Measurements from ENCODE around the gene OR2AG1. TPM values are rescaled to one million over a fixed set of nuclear protein-coding genes. Genes with fewer than 3 reads are reported as not detected.

OR2AG1 gene
- total RNA-seq, 4 donors from 2014 or later: not detected

DNA sequence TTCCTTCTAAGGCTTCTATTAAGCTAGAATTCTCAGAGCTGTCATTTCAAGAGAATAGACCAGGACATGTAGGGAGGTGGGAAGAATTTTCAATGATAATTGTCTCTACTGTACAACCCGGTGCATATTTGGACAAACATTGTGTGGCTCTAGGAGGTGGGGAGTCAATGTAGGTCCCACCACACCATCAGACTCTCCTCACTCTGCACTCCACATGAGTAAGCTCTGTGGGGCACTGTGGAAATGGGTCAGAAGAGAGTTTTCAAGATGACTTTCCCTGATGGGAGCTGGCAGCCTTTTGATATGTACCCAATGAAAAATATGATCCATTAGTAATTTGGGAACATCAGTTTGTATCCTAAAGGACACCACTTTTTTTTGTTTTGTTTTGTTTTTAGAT lies 44.2 kb upstream of the OR2AG1 start:
- TF ChIP-seq, protein P1, sequence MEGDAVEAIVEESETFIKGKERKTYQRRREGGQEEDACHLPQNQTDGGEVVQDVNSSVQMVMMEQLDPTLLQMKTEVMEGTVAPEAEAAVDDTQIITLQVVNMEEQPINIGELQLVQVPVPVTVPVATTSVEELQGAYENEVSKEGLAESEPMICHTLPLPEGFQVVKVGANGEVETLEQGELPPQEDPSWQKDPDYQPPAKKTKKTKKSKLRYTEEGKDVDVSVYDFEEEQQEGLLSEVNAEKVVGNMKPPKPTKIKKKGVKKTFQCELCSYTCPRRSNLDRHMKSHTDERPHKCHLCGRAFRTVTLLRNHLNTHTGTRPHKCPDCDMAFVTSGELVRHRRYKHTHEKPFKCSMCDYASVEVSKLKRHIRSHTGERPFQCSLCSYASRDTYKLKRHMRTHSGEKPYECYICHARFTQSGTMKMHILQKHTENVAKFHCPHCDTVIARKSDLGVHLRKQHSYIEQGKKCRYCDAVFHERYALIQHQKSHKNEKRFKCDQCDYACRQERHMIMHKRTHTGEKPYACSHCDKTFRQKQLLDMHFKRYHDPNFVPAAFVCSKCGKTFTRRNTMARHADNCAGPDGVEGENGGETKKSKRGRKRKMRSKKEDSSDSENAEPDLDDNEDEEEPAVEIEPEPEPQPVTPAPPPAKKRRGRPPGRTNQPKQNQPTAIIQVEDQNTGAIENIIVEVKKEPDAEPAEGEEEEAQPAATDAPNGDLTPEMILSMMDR (IDR thresholded peaks at IDR 0.05): no peak
- no peak for ATAC-seq (ENCODE audit: low FRiP score)
- DNase-seq (ENCODE audit: low spot score): no peak

DNA sequence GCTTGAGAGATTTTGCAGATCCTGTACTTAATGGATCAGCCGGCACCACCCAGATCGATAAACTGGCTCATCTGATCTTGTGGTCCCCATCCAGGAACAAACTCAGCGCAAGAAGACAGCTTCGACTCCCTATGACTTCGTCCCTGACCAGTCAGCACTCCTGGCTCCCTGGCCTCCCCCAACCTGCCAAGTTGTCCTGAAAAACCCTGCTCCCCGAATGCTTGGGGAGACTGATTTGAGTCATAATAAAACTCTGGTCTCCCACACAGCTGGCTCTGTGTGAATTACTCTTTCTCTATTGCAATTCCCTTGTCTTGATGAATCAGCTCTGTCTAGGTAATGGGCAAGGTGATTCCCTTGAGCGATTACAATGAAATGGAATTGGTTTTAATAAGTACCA lies 40.6 kb upstream of the OR2AG1 start:
- no peak for DNase-seq (ENCODE audit: low spot score)
- TF ChIP-seq, protein P1 (IDR thresholded peaks at IDR 0.05): no peak
- ATAC-seq (ENCODE audit: low FRiP score): no peak

DNA sequence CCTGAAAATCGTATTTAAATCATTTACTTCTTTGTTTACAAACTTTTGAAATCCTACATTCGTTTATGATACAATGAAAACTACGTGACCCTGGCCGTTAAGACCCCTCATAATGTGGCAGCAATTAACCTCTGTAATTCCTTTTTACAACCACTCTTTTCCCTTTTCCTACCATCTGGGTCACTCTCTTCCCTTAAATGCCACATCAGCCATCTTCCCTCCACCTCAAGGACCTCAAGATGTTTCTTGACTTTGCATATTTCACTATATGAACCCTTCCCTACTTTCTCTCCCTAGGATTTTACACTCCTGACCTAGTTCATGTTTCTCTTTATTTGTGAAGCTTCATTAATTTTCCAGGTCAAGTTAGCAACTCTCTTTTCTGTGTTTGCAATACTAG lies 37.8 kb upstream of the OR2AG1 start:
- TF ChIP-seq, protein P1 (IDR thresholded peaks at IDR 0.05): no peak
- DNase-seq (ENCODE audit: low spot score): no peak
- ATAC-seq (ENCODE audit: low FRiP score): no peak

DNA sequence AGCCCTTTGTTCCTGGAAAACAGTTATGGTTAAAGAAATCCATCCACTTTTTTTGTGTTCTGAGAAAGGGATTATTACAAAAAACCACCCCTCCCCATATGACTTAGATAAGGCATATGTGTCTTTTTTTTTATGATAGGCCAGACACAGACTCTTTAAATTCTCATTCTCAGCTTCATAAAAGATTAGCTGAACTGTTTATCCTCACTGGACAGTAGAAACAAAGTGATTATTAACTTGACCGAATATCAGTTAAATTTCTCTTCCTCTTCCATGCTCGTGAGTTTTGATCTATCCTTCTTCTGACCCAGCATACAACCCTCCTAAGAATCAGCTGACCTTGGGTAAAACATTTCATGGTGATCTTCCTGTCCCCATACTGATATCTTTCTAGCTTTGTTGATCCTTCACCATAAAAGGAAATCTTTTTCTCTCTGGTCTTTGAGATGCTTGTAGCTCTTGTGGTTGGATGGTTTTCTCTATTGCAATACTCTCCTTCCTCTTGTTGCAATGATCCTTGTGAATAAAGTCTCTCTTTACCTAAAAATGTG lies 37.3 kb upstream of the OR2AG1 start:
- DNase-seq (ENCODE audit: low spot score): no peak
- no peak for ATAC-seq (ENCODE audit: low FRiP score)

DNA sequence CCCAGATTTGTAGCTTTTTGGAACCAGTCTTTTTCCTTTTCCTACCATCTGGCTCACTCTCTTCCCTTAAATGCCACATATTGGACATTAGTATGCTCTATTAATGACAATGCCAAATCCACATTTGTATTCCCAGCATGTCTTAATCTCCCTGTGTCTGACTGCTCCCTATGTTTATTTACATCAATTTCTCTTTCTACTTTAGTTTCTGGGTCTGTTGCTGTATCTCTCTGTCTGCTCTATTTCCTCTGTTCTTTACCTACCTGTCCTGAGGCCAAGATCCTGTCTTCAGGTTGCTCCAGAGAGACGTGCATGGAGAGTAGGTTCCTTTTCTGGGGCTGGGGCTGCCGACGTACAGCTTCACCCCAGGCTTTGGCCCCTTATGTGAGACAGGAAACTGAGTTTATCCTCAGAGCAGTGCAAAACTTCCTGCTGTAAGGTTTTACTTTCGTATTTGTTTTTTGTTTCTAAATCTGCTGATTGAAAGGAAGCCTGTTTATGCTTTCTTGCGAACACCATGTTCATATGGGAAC lies 36.7 kb upstream of the OR2AG1 start:
- TF ChIP-seq, protein P1 (IDR thresholded peaks at IDR 0.05): no peak
- no peak for ATAC-seq (ENCODE audit: low FRiP score)
- DNase-seq (ENCODE audit: low spot score): no peak

More for the DNA sequence above, 37.3 kb upstream of the OR2AG1 start:
- TF ChIP-seq, protein P1 (IDR thresholded peaks at IDR 0.05): no peak

DNA sequence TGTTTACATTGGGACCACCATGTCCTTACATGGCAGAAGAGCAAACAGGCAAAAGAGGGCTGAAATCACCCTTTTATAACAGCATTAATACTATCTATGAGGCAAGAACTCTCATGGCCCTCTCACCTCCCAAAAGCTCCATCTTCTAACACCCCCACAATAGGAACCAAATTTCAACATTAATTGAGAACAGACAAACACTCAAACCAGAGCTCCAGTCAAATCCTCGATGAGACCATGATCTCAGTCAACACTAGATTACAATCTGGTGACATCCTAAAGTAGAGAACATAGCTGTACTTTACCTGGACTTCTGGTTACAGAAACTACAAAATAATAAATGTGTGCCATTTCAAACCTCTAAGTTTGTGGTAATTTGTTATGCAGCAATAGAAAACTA lies 36.2 kb upstream of the OR2AG1 start:
- DNase-seq (ENCODE audit: low spot score) (no peak), ATAC-seq (ENCODE audit: low FRiP score) (no peak)
- TF ChIP-seq, protein P1 (IDR thresholded peaks at IDR 0.05): no peak

DNA sequence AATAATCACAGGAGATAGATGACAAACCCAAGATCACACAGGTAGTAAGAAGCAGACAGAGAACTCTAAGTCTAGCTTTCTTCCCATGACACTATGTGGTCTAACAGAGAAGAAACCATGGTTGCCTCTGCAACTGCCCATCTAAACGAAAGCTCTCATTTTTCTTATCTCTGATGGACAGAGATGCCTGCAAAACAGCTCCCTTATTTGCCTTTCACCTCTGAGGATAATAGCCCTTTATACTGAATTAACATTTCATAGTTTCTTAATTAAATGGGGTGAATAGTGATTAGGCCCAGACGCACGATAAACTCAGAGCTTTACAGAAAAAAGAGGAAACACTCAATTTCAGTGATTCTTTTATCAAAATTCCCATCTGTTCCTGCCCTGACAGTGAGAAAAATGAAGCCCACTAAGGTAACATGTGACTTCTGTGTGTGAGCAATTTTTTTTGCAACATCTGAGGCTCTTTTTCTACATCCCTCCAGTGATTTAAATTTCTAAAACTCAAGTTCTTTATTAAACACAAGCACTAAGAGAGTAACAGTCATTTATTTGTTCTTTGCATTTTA lies 35.6 kb upstream of the OR2AG1 start:
- DNase-seq (ENCODE audit: low spot score) (no peak), ATAC-seq (ENCODE audit: low FRiP score) (no peak)
- TF ChIP-seq, protein P1 (IDR thresholded peaks at IDR 0.05): no peak

Measured in omental fat pad (tissue), 4 donors.